Measurements from ENCODE around the gene TMEM141.
A peak's percentile ranks its signal among the peaks of the same experiment; 100 is the strongest.

TMEM141 gene

DNA sequence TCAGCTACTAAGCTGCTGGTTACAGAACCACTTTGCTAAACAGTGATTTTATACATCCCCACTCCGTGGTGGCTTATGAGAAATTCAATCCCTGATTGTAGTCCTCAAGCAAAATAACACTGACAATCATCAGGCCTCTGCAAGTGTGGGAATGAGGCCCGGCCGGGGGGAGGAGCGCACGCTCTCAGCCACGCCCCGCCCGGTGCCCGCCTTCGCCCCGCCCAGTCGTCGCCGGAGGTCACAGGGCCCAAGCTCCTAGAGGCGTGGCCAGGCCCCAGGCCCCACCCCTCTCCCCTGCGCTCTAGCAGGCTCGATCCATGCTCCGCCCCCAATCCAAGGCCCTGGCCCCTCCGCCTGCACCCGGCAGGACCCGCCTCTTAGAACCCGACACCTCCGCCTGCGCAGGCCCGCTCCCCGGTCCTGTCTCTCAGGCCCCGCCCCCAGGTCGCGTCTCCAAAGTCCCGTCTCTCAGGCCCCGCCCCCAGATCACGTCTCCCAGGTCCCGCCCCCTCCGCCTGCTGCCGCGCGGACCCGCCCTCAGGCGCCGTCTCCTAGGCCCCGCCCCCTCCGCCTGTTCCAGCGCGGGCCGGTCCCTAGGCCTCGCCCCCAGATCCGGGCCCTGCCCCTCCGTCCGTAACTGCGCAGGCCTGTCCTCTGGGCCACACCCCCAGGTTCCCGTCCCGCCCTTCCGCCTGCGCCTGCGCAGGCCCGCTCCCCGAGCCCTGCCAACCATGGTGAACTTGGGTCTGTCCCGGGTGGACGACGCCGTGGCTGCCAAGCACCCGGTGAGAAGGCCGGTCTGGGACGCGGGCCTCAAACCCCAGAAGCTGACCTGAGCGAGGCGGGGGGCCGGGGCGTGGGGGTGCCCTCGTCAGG lies at the start of gene TMEM141:
TSS of gene TMEM141 (plus strand) at position 705 of the 876 bp plus-strand sequence. CDS start at position 732, 27 bp downstream.
- DNase-seq: peak; percentile 96 to 97

DNA sequence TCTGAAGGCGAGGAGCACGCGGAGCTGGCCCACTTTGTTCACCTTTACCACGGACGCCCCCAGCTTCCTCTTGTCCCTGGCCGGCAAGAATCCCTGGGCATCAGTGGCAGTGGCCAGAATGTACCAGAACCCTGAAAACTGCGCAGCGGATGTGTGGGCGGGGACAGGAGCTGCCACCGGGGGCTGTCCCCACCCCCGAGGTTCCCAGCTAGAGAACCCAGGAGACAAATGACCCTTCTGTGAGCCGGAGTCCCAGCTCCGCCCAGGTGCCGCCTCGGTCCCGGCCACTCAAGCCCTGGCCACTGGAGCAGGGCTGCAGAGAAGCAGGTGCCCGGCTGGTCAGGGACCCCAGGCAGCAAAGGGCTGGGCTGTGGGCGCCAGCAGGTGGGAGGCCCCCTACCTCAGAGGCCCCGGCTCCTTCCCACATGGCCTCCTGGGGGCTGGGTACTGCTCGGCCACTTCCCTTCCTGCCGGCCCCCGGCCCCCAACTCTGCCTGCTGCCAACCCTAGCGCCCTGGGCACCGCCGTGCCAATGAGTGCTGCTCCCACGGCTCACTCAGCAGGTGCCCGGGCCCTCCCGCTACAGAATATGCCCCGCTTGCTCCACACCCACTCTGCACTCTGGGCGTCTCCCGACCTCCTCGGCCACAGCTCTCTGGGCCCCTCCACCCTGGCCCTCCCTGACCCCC lies 49.1 kb upstream of the TMEM141 start:
- no peak for DNase-seq

DNA sequence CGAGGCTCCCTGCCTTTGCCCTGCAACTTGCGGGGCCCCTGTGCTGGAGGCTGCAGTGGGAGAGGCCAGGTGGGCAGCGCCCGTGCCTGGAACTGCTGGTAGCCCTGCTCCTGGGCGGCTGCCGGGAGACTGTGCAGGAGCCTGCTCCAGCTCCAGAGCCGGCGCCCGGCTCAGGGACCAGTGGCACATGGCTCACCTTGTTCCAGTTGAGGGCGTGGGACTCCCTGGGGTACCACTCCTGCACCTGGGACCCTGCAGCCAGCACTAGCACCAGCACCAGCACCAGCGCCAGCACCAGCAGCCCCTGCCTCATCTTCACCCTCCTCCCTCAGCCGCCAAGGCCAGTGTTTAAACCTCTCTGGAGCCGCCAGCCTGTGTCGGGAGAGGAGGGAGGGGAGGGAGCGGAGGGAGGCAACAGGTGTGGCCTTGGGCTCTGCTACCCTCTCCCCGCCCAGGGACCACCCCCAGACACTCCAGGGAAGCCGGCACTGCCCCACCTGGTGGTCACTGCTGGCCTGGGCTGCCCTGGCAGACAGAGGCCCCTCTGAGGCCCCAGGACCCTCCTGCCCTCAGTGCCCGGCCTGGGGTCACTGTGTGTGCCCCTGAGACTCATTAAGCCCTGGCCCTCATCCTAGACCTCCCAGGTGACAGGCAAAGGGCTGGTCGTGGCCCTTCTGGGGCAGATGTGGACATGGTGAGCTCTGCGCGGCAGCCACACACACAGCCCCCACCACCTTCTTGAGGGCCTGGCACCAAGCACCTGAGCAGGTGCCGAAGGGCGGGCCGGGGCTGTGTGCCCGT lies 48.4 kb upstream of the TMEM141 start, which contains the start of gene LCN10:
TSS of gene LCN10 (minus strand) at position 350 of the 801 bp plus-strand sequence. CDS start at position 313, 37 bp downstream.
- no peak for DNase-seq

DNA sequence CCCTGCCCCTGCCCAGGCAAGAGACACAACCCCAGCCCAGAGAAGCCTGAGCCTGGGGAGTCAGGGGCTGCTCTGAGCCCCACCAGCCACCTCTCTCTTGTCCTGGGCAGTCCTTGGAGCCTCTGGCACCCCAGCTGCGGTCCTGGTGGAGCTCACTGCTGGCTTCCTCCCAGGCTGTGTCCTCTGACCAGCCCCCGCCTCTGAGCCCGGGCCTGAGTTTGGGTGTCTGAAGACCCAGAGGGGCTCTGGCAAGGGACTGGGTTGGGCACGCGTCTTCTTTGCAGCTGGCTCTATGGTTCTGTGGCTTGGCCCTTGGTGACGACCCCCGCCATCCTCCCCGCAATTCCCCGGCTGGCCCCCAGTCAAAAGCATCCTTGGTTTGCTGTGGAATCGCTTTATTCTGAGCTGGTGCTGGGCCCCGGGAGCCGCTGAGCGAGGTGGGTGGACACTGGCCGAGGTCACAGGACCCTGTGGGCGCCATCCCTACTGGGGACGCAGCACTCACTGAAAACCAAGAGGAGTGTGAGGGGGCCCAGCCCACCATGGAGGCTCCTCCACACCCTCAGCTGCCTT lies 47.4 kb upstream of the TMEM141 start:
- DNase-seq: no peak

DNA sequence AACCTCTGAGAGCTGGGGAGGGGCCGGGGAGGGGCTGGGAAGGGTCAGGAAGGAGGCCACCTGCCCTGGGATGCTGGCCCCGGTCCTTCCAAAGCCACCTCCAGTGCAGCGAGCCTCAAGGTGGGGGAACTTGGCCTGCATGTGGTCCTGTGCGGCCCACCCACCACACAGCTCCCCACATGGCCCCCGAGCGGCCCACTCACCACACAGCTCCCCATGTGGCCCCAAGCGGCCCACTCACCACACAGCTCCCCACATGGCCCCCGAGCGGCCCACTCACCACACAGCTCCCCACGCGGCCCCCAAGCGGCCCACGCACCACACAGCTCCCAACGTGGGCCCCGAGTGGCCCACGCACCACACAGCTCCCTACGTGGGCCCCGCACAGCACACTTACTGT lies 46.4 kb upstream of the TMEM141 start:
- no peak for DNase-seq

DNA sequence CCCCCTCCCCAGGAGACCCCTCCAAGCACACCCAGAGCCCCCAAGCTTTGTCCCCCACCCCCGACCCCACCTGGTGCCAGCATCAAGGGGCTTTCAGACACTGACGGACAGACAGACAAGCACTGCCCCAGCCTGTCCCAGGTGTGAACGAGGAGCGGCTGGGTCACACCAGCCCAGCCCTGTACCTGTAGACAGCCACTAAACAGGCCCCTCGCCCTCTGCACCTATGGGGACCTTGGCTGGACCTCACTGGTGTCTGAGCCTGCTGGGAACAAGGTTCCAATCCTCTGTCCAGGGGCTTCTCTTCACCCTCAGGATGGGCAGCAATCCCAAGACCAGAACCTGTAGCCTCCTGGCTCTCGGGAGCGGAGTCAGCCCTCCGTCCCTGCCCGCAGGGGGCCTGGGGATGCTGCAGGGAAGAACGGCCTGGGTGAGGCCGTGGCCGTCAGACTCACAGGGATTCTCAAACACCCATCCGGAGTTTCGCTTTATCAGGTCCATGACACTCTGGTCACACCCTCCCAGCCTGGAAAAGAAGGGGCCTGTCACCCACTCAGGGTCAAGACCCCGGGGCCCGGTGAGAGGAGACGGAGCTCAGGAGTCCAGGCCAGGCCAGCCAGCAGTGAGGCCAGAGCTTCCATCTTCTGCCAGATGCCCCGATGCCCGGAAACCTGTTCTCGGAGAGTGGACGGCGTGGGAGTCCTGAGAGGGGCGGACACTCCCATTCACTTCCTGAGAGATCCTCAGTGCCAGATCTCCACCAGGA lies 45.6 kb upstream of the TMEM141 start:
- DNase-seq: no peak

DNA sequence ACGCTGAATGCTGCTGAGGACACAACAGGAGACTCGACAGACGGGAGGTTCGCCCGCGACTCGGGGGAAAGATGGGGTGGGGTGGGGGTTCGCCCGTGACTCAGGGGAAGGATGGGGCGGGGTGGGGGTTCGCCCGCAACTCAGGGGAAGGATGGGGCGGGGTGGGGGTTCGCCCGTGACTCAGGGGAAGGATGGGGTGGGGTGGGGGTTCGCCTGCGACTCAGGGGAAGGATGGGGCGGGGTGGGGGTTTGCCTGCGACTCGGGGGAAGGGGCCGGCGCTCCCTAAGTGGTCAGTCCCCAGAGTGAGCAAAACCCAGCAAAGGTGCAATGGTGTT lies 45.0 kb upstream of the TMEM141 start:
- no peak for DNase-seq

DNA sequence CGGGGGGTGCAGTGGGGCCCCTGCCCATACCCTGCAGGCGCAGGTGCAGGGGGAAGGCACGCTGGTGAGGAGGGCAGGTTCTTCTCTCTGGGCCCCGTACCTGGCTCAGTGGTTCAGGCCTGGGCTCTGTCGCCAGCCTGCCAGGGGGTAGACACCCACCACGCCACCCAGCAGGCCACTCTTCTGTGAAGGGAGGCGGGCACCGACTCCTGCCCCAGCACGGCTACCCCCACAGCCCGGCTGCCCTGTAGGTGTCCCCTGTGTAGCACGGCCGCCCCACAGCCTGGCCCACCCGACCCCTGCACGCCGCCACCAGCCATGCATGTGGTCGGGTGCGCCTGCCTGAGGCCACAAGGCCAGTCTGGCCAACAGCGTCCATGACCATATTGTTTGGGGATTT lies 44.5 kb upstream of the TMEM141 start:
- no peak for DNase-seq

DNA sequence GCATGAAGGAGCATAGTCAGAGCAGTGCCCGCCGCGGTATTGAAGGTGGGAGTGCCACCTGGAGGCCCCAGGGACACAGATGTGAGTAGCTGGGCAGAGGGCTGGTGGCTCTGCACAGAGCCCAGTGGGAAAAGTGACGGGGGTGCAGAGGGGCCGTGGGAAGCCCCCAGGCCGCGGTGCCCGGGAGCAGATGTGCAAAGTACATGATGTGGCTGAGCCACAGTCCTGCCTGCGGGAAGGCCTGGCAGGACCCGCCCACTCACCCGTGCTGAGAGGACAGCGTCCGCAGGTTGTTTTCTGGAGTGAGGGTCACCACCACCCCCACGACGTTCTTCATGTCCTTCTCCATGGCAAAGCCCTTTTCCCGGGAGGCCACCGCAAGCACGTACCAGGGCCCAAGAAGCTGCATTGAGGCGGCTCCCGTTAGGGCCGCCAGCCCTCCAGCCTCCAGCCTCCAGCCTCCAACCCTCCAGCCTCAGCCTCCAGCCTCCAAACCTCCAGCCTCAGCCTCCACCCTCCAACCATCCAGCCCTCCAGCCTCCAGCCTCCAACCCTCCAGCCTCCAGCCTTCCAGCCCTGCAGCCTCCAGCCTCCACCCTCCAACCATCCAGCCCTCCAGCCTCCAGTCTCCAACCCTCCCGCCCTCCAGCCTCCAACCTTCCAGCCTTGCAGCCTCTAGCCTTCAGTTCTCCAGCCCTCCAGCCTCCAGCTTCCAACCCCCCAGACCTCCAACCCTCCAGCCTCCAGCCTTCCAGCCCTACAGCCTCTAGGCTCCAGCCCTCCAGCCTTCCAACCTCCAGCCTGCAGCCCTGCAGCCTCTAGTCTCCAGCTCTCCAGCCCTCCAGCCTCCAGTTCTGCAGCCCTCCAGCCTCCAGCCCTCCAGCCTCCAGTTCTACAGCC lies 43.7 kb upstream of the TMEM141 start:
- no peak for DNase-seq

DNA sequence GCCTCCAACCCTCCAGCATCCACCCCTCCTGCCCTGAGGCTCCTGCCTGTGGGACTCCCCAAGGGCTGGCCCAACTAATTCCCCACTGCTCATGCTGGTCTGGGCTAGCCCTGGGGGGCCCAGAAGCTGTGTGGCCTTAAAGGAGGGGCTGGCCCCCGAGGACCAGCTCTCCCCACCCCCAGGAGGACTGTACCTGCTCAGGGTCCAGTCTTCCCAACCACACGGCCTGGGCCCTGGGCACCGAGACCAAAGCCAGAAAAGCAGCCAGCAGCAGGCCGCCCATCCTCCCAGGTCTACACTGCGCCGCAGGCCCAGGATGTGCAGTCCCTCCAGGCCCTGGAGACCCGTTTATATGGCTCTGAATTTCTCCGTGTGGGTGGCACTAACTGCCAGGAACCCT lies 42.9 kb upstream of the TMEM141 start, which contains the start of gene LCN6:
TSS of gene LCN6 (minus strand) at position 325 of the 400 bp plus-strand sequence. CDS start at position 283, 42 bp downstream.
- no peak for DNase-seq

DNA sequence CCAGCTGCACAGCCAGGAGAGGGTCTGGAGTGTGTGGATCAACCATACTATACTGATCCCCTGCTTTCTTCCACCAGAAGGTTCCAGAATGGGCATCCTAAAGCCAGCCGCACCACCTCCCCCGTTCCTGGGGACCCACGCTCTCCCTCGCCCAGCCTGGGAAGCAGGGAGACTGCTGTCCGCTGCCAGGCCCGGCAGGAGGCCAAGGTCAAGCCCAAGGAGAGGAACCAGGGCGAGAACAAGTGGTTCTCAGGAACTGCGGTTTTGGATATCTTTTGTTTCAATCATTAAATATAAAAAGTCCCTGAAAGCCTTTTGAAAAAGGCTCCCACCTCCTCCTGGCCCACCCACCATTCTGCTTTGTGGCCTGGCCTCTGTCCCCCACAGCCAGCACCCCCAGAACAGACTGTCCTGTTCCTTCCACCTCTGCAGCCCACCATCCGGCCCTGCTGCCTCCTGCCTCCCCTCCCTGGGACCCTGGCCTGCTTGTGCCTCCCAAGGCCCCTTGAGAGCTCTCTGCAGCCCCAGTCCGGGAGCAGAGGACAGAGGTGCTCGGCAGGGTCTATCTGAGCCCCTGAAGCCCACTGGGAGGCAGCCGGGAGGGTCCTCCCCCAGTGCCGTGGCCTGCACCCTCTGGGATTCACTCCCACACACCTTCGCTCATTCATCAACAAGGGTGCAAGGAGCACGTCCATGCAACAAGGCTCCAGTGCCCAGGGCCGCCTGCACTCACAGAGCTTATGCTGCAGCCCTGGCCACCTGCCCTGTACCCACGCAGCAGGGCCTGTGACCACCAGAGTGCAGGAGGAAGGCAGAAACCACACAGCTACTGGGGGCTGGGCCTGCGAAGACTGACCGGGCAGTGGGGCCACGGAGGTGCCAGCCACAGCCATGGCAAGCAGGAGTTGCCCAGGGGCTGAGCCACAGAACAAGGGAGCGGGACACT lies 42.2 kb upstream of the TMEM141 start:
- DNase-seq: no peak

DNA sequence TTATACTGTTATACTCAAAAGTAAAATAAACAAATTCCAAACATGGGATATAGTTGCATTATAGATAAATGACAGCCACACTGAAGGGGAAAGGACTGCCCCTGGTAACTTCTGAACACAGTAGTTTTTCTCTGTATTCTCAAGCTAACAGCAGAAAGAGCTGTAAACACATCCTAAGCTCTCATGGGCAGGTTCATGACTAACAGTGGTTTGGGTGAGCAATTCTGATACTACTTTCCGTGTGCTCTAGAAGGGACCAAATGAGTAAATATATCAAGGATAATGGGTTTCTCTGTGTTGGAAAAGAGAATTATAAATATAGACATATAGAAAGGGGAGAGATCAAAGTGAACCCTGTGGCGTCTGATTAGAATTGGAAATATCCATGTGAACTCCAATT lies 40.6 kb upstream of the TMEM141 start:
- no peak for DNase-seq

DNA sequence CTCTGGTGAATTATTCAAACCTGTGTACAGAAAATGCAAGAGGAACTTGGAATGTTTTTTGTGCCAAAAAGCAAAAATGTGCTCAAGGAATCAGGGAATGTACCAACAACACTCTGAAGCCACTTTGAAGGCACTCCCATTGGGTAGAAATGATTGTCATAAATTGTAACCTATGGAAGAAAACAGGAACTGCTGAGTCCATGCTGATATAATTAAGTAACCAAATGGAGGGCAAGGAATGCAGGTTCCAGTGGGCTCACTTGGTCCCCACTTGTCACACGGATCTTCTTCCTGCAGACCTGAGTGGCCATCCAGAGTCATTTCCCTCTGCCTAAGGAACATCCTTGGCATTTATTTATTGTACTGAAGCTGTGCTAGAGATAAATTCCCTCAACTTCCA lies 39.9 kb upstream of the TMEM141 start:
- DNase-seq: no peak

DNA sequence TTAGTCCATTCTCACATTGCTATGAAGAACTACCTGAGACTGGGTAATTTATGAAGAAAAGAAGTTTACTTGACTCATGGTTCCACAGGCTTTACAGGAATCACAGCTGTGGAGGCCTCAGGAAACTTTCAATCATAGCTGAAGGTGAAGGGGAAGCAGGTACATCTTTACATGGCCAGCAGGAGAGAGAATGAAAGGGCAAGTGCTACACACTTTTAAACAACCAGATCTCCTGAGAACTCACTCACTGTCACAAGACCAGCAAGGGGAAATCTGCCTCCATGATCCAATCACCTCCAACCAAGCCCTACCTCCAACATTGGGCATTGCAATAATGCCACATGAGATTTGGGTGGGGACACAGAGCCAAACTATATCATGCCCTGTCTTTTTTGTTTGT lies 39.3 kb upstream of the TMEM141 start:
- no peak for DNase-seq

DNA sequence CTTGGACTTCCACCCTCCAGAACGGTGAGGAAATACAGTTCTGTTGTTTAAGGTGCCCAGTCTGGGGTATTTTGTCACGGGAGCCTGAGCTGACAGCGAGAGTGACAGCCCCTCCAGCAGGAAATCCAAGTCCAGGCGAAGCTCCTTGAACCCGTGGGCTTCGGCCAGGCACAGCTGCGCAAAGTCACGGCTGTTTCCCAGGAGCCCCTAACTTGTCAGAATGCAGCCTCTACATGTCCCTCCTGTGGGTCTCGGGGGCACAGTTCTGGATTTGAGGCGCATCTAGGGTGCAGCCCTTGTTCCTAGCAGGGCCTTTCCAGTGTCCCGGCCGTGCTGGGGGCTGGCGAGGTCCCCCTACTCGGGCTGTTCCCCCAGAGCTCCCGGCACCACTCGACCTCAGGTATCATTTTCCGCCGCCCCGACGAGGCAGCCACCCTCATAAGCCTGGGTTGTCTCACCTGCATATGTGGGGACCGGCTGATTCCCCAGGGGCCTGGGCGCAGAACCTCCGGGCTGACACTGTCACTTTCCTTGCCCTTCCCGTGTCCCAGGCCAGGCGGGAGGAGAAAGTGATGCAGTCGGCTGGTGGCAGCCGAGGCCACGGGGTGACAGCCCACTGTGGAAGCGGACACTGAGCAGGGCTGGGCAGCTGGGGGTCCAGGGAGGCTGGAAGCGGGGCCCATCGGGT lies 37.6 kb upstream of the TMEM141 start:
- DNase-seq: no peak

DNA sequence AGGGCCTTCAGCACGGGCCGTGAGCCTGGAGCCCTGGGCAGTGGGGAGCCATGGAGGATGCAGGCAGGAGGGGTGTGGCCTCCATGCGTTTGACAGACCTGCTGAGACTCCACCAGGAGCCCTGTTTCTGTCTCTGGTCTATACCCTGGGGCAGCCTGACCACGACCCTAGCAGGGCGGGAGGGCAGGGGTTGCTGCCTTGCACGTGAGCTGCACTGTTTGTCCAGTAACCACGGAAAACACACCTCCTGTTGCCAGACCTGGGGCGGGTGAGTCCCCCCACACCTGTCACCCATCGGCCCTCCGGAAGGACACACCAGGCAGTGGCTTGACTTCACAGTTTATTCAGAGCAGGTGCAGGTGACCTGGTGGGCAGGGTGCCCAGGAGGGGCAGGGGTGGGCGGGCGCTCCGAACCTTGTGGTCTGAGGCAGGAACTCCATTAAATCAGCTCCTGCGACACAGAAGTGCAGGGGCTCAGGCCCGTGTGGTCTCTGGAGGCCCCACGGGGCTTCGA lies 37.0 kb upstream of the TMEM141 start:
- DNase-seq: no peak

DNA sequence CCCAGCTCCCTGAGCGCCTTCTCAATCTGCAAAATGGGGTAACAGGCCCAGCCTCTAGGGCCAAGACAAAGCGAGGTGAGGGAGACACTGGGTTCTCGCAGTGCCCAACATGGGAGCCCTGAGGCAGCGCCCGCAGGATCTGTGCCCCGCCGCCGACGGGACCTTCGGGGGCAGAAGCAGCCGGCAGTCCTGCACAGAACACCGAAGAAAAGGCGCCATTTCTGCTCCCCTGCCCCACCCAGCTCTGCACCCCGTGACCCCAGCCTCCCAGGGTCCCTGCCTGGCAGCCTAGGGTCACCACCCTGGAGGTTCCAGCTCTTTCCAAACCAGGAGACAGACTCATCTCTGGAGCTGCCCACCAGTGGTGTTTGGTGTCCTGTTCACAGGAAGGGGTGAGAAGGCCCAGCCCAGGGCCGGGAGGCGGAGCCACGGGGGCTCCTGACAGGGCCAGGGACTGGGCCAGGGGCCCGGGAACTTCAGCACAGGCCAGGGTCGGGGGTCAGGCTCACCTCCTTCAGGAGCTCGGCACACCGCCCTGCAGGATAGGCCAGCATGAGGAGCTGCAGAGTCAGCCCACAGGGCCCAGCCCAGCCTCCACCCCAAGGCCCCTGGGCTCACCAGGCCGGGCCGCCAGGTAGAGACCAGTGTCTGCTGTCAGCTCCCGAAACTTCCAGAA lies 36.4 kb upstream of the TMEM141 start:
- DNase-seq: no peak

Measured in NCI-H187 (cell line).